GM19463 (cell line): ENCODE results near the gene COQ10B.
A peak's percentile ranks its signal among the peaks of the same experiment; 100 is the strongest.
"Not testable (repeated sequence)": the region's sequence is repeated elsewhere in the genome, so short reads cannot be mapped to it uniquely, and the experiment has no call there.

Experiments used
- ATAC-seq: cut with Tn5 transposase; IDR thresholded peaks from one replicate; pipeline ENCODE4 v1.9.1; 2021; ENCODE audit warnings: mild to moderate bottlenecking, moderate library complexity; ENCODE audit not compliant: unreplicated experiment

Gene COQ10B

DNA sequence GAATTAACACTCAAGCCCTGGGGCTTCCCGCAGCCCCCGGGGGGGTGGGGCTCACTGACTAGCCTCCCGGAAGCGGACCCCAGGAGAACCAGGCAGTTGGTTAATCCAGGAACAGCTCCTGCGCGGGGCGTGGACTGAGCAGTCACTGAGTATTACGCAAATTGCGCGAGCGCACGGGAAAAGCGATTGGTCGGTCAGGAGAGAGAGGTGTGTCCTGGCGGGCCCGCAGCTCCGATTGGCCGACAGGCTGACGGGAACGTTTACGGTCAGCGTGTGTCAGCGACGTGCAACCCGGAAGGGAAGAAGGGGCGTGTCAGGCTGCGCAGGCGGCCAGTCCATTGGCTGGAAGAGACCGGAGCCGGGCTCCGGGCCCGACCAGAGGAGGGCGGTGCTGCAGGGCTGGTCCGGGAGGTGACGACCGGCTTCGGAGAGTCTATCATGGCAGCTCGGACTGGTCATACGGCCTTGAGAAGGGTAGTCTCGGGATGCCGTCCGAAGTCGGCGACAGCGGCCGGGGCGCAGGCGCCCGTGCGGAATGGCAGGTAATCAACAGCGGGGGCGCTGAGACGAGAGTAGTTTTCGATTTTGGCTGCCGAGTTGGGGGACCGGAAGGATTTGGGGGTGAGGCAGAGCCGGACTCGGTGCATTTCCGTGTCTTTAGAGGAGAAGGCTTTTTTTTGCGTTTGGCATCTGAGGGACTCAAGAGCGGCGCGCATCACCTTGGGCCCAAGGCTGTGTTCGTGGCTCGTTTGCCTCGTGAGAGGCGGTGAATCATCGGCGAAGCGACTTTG, at the start of gene COQ10B:
Gene COQ10B, plus strand, starts transcription at position 430 of the 791 bp plus-strand sequence. Its CDS starts 9 bp downstream, at position 439.
- peak; percentile 91 for ATAC-seq

DNA sequence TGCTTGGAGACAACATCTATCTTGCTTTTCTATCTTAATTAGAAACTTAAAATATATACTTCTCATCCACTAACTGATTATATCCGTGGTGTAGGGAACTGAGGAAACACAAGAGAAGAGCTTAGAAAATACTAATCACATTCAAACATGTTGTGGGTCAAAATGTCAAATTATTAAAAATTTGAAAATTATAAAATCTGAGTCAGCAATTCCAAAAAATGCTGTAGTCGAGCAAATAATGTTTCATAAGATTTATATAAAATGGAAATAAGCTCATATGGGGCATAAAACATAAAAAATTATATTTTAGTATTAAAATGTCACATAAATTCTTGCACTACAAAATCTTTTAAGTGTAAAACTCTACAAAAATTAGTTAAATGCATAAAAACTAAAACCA, 47.8 kb upstream of the COQ10B start:
- ATAC-seq, result no peak

DNA sequence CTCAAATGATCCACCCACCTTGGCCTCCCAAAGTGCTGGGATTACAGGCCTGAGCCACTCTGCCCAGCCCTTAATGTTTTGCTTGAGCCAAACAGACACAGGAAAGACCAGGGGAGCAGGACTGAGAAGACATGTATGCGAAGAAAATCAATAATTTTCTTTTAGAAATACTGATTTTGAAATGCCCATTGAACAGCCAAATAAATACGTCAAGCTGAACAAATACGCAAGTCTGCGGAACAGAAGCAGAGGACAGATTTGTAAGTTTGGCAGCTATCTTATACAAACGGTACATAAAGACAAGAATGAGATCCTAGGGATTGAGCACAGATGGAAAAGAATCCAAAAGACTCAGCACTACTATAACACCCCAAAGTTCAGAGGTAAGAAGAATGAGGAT, 39.3 kb upstream of the COQ10B start:
- ATAC-seq, result no peak

DNA sequence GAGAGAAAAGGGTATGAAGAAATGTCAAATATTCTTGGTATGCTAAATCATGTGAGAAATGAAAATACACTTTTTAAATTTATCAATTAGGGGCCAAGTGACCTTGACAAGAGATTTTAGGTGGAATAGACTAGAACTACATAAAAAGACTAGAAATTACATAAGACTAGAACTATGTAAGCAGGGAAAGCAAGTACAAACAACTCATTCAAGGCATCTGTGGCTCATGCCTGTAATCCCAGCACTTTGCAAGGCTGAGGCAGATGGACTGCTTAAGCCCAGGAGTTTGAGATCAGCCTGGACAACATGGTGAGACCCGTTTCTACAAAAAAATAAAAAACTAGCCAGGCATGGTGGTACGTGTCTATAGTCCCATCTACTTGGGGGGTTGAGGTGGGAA, 38.8 kb upstream of the COQ10B start:
- ATAC-seq, result no peak

DNA sequence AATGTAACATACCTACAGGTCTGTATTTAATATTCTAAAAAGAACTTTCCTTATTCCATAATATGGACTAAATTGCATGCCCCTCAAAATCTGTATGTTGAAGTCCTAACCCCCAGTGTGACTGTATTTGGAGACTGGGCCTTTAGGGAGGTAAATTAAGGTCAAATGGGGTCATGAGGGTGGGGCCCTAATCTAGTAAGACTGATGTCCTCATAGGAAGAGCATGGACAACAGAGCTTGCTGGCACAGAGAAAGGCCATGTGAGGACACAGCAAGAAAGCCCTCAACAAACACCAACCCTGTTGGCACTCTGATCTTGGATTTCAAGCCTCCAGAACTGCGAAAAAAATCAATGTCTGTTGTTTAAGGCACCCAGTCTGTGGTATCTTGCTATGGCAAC, 37.1 kb upstream of the COQ10B start:
- no peak for ATAC-seq

DNA sequence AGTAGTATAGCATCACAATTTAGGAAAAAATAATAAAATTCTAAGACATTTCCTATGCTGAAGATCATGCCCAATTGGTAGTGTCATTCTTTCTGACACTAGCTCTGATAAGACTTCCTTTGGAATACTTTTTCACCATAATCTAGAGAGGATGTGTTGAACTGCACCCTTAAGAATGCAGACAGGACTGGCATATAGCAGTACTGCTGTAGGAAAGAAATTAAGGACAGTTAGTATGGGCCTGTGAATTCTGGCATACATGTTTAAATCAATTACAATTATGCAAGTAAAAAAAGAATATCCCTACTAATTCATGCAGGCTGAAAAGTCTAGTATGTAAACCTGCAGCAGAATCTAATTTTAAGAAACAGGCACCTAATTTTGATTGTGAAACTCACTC, 33.9 kb upstream of the COQ10B start:
- no peak for ATAC-seq

DNA sequence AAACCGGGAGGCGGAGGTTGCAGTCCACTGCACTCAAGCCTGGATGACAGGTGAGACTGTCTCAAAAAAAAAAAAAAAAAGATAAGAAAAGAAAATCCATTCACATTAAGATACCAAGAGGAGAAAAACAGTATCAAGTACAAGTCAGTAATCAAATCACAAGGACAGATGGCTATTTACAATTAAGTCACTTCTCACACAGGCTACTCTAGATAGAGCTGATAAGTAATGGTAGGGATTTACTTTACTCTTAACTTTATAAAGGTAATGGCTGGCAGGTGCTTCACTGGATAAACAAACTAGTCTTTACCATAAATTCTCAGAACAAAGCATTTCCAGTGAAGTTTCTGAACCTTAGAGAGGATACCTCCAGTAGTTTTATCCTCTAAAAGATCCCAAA, 30.0 kb upstream of the COQ10B start:
- ATAC-seq, result no peak

DNA sequence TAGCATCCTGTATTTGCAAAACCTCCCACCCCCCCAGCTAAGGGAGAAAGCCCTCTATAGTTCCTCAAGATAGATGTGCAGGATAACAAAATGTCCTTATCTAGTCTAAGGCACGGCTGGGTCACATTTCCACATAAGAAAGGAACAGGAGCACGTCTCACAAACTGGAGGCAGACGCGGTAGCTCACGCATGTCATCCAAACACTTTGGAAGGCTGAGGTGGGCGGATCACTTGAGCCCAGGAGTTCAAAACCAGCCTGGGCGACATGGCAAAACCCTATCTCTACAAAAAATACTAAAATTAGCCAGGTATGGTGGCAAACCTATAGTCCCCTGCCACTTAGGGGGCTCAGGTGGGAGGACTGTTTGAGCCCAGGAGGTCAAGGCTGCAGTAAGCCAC, 27.8 kb upstream of the COQ10B start:
- ATAC-seq, result no peak

DNA sequence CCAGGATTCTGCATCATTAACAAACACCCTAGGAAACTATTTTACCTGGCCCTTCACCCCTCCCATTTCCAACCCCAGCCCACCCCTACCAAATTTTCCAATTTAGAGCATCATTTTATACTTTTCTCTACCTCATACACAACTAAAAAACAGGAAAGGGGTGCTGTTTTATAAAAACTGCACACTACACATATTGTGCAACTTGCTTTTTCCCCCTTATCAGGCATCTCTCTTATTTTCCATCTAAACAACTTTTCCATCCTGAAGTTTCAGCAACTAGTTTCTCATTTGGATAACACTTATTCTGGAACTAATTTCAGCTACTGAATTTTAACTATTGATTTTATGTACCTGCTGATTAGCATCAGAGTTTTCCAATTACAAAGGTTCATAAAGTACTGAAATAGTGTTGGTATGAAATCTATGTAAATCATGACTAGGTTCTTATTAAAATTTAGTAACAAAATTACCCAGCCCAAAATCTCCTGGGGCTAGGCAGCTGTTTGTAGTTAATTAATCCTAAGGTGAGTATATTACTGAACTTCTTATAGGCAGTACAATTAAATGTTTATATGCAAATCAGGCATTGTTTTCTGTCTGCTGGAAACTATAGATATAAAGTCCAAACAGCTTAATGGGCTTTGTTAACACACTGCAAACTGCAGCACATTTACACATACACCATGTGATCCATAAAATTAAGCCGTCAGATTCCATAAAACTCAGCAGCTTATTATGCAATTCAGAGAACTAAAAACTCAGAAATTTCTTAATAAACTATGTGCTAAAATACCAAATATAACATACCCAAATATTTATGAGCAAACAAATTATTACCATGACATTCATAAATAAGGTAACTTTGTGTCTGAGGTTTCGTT, 26.4 kb upstream of the COQ10B start:
- no peak for ATAC-seq

DNA sequence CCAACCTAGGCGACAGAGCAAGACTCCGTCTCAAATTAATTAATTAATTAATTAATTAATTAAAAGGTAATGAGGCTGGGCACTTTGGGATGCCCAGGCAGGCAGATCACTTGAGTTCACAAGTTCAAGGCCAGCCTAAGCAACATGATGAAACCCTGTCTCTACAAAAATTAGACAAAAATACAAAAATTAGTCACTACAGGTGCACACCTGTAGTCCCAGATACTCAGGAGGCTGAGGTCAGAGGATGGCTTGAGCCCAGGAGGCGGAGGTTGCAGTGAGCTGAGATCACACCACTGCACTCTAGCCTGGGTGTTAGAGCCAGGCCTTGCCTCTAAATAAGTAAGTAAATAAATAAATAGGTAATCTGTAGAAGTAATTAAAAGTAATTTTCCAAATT, 25.4 kb upstream of the COQ10B start:
- ATAC-seq, result no peak

DNA sequence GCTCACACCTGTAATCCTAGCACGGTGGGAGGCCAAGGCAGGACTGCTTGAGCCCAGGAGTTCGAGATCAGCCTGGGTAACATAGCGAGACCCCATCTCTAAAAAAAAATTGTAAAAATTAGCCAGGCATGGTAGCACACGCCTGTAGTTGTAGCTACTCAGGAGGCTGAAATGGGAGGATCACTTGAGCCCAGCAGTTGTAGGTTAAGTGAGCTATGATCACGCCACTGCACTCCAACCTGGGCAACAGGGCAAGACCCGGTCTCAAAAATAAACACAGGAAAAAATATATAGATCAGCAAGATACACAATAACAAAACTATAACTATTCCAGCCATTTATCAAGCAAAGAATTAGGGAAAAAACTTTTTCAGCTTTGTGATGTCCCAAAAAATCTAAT, 21.5 kb upstream of the COQ10B start:
- ATAC-seq, result no peak

DNA sequence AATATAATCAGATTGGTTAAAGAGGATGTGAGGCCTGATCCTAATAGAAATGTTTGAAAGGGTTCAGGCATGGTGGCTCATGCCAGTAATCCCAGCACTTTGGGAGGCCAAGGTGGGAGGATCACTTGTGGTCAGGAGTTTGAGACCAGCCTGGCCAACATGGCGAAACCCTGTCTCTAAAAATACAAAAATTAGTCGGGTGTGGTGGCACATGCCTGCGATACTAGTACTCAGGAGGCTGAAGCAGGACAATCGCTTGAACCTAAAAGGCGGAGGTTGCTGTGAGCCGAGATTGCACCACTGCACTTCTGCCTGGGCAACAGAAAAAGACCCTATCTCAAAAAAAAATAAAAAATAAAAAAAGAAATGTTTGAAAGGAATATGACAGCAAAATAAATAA, 20.8 kb upstream of the COQ10B start:
- not testable (repeated sequence) for ATAC-seq

DNA sequence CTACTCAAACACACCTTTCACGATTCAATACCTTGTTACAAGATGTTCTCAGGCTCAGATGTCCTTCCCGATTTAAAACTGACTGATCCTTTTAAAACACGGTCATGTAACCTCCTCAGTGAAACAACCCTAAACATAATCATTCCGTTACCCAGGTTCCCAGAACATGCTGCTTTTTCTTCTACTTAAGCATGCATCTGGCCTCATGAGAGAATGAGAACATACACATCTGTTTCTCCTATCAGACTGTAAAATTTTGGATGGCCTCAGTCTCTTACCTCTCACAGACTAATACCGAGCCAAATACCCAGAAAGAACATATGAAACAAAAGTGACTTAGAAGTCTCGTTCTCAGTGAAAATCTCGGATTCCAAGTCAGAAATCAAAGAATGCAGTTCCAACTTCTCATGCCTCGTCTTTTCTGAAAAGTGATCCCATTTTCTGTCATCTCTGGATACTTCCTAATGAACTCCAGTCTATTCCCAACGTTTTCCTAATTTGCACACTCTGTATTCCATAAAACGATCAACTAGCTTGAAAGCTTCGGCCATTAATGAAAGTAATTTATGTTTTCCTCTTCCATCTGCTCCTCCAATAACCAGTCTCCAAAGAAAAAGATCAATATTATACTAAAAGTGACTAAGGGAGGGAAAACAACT, 19.4 kb upstream of the COQ10B start:
- ATAC-seq, result no peak

DNA sequence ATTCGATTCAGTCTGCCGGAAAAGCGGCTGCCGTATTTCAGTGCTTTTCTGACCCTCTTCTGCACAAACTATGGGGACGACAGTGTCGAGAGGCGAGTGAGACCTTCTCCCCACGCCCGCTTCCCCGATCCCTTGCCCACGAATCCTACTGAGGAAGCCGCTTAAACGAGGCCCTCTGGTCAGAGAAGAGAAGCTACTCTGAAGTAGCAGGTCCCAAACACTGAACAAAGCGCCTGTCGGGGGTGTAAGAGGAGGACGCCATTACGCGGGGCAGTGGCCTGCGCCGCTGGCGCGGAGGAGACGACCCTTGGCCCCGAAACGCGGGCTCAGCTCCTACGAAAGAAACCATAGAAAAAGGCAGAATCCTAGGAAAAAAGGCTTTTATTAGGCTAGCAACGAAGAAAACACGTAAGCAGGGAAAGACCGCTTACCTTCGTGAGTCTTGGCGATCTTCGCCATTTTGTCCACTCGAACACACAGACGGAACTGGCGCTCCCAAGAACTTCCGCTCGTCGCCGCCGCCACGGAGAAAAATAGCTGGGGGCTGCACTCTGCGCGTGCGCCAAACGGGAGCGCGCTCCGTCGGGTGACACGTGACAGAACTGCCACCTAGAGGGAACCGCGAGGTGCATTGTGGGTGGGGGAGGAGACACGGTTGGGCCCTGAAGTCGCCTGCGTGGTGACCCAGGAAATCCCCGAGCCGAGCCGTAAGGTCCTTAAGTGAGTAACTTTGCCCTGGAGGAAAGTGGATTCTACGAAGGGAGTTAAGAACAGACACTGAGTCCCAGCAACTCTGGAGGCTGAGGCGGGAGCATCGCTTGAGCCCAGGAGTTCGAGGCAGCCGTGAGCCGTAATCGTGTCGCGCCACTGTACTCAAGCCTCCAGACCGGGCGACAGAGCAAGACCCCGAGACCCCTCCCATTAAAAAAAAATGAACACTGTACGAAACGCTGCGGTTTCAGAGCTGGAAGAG, 18.5 kb upstream of the COQ10B start, which contains the start of gene SF3B1:
Gene SF3B1, minus strand, starts transcription at position 488 of the 973 bp plus-strand sequence. Its CDS starts 29 bp downstream, at position 459.
- peak; percentile 93 for ATAC-seq

DNA sequence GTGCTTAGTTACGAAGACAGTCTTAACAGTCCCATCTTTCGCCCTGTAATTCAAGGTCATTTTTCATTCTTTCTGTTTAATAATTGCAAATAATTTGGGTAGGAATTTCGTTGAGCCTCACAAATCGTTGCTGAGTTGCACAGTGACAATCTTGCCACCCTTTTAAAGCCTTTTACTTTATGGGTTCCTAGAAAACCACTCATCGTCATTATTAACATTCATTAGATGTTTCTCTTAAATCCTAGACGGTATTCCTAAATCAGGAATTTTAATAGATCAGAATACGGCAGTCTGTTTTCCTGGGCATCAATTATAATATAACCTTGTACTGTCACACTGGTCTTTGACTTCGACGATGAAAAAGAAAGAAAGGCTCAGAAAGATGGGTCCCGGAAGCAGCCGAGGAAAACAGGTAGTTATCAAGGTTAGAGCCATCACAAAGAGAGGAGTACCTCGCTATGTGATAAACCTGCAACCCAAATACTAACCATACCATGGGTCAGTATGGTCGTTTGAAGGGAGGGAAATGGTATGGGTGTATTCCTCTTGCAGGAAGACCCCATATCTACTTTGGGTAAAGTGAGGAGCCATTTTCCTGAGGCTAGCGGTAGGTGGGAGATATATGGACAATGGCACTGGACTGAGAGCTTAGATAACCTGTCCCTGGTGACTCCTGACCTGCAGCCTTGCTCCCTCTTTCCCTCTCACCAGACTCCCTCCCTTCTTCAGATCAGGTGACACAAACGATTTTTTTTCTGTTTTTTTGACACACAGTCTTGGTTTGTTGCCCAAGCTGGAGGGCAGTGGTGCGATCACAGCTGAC, 17.5 kb upstream of the COQ10B start:
- no peak for ATAC-seq

DNA sequence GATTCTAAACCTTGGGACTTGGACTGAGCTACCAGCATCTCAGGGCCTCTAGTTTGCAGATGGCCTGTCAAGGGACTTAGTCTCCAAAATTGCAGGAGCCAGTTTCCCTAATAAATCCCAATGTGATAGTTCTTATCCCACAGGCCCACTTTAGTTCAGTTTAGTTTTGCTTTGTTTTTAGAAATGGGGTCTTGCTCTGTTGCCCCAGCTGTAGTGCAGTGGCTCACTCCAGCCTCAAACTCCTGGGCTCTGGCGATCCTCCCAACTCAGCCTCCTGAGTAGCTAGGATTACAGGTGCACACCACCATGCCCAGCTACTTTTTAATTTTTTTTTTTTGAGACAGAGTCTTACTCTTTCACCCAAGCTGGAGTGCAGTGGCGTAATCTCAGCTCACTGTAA, 16.0 kb upstream of the COQ10B start:
- ATAC-seq, result no peak

DNA sequence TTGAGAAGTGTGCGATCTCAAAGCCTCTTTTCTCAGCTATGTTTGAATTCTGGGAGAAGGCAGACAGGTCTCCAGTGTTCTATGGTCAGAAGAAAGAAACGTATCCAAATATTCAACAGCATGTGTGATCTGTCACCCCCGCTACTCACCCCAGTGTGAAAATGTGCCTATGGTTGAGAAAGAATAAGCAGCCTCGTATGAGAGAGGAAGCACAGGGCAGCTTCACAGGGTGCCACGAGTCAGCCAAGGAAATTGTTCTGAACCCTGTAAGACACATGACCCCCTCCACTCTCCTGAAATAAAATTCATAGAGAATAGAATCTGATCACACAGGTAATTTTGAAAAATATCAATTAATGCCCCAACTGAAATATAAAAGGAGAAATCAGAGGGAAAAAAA, 10.5 kb upstream of the COQ10B start:
- no peak for ATAC-seq

DNA sequence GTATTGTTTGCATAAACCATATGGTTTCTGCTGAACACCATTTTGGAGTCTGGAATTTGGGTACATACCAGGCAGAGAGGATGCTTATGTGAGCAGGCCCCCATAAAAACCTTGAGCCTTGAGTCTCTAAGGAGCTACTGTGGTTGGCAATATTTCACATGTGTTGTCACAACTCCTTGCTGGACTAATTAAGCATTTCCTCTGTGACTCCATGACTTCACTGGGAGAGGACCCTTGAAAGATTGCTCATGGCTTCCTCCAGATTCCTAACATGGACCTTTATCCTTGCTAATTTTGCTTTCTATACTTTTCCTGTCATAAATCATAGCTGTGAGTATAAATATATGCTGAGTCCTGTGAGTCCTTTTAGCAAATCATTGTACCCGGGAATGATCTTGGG, 7.6 kb upstream of the COQ10B start:
- ATAC-seq, result no peak

DNA sequence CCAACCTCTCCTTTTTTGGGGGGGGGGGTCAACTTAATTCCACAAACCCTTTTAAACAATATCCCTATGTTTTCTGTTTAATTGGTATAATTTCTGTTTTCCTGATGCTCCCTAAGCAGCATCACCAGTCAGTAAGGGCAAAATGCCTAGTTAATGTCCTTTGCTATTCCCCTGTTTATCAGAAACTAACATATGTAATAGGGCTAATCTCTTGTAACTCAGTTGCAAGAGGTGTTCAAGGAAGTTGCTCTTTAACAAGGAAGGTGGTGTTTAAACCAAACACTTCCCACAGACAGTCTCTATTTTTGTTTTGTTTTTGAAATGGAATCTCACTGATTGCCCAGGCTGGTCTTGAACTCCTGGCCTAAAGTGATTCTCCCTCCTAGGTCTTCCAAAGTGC, 6.5 kb upstream of the COQ10B start:
- ATAC-seq, result no peak
